PC-3 (cell line): ENCODE results near the gene SLCO2A1. TPM values are rescaled to one million over a fixed set of nuclear protein-coding genes. Genes with fewer than 3 reads are reported as not detected.

ENCODE experiments used
- ATAC-seq: fragments of 200-7000 bp; cut with Tn5 transposase; 2 replicates; pipeline ENCODE4 v1.9.1; 2020; ENCODE audit warnings: mild to moderate bottlenecking, moderate library complexity
- BruUV-seq: library from RNA; stranded (reverse); fragments of 400-500 nt; replicated peaks from 2 replicates; lab custom pipeline; 2021; lab: Mats Ljungman, UMichigan
- CTCF ChIA-PET: fragments of 300-600 bp; sonication (Branson Sonifier 250); formaldehyde crosslinking; loops from one replicate; lab custom pipeline; 2022; ENCODE audit warnings: antibody characterized with exemption; lab: Charles Lee
- POLR2A ChIA-PET: fragments of 300-600 bp; sonication (Branson Sonifier 250); formaldehyde crosslinking; loops from one replicate; lab custom pipeline; 2022; ENCODE audit warnings: antibody characterized with exemption; ENCODE audit not compliant: unreplicated experiment; lab: Charles Lee
- DNase-seq: peaks from one replicate; pipeline ENCODE4 v3.0.0-alpha.2; 2015
- H2AFZ ChIP-seq: fragments of 300-600 bp; sonication (generic); 2 replicates; pipeline ENCODE4 v1.6.0; 2016; ENCODE audit warnings: antibody characterized with exemption, low read length
- H3F3A ChIP-seq: fragments of 300-600 bp; sonication (generic); one replicate; pipeline ENCODE4 v1.6.0; 2017; ENCODE audit warnings: antibody characterized with exemption, low read length, control low read depth, mild to moderate bottlenecking; ENCODE audit not compliant: unreplicated experiment
- H3K27ac ChIP-seq: fragments of 300-600 bp; sonication (generic); 2 replicates; pipeline ENCODE4 v1.5.1; 2016; ENCODE audit warnings: mild to moderate bottlenecking, low read length
- H3K27me3 ChIP-seq: fragments of 300-600 bp; sonication (generic); 2 replicates; pipeline ENCODE4 v1.6.1; 2016; ENCODE audit warnings: low read length, mixed read lengths
- H3K36me3 ChIP-seq: fragments of 300-600 bp; sonication (generic); 2 replicates; pipeline ENCODE4 v1.6.1; 2016; ENCODE audit warnings: low read depth, mixed run types, low read length, mixed read lengths
- H3K4me1 ChIP-seq: fragments of 300-600 bp; sonication (generic); 2 replicates; pipeline ENCODE4 v1.5.1; 2016; ENCODE audit warnings: low read length; ENCODE audit not compliant: insufficient read depth
- H3K4me2 ChIP-seq: fragments of 300-600 bp; sonication (generic); 2 replicates; pipeline ENCODE4 v1.6.0; 2016; ENCODE audit warnings: low read length
- H3K4me3 ChIP-seq: fragments of 300-600 bp; sonication (generic); 2 replicates; pipeline ENCODE4 v1.5.1; 2016; ENCODE audit warnings: mild to moderate bottlenecking, low read length, mixed read lengths
- H3K79me2 ChIP-seq: fragments of 300-600 bp; sonication (generic); 2 replicates; pipeline ENCODE4 v1.6.1; 2017; ENCODE audit warnings: low read length, mixed read lengths
- H3K9ac ChIP-seq: fragments of 300-600 bp; sonication (generic); 2 replicates; pipeline ENCODE4 v1.6.0; 2016; ENCODE audit warnings: mild to moderate bottlenecking, low read length
- H3K9me2 ChIP-seq: fragments of 300-600 bp; sonication (generic); replicated peaks from 2 replicates; pipeline ENCODE4 v1.6.1; 2016; ENCODE audit warnings: mixed run types, low read length, mixed read lengths
- H3K9me3 ChIP-seq: fragments of 300-600 bp; sonication (generic); 2 replicates; pipeline ENCODE4 v1.6.1; 2016; ENCODE audit warnings: low read length, mixed read lengths
- H4K20me1 ChIP-seq: fragments of 300-600 bp; sonication (generic); 2 replicates; pipeline ENCODE4 v1.6.1; 2016; ENCODE audit warnings: low read length, mixed read lengths
- CTCF ChIP-seq: fragments of 300-600 bp; sonication (generic); conservative IDR thresholded peaks from 2 replicates; pipeline ENCODE4 v1.5.1; 2017; ENCODE audit warnings: antibody characterized with exemption, low read depth, mild to moderate bottlenecking, low read length
- EZH2 ChIP-seq: fragments of 300-600 bp; sonication (generic); IDR thresholded peaks from one replicate; pipeline ENCODE4 v1.6.1; 2017; ENCODE audit warnings: antibody characterized with exemption, mild to moderate bottlenecking, low read length; ENCODE audit not compliant: unreplicated experiment
- EZH2phosphoT487 ChIP-seq: fragments of 300-600 bp; sonication (generic); IDR thresholded peaks from 2 replicates; pipeline ENCODE4 v1.6.1; 2018; ENCODE audit warnings: mild to moderate bottlenecking, antibody characterized with exemption, low read length, borderline replicate concordance
- intact Hi-C: fragments of 100-400 bp; cut with micrococcal nuclease; formaldehyde crosslinking; loops from 2 replicates; pipeline ENCODE4 v1.9.0; 2023
- total RNA-seq: library from RNA; depleted of rRNA; stranded (reverse); fragments of >200 nt; gene quantifications from 2 replicates; pipeline ENCODE4 v1.2.3, GENCODE V29; 2014

Gene SLCO2A1
- total RNA-seq, 1 experiment from 2014 or later = not detected

DNA sequence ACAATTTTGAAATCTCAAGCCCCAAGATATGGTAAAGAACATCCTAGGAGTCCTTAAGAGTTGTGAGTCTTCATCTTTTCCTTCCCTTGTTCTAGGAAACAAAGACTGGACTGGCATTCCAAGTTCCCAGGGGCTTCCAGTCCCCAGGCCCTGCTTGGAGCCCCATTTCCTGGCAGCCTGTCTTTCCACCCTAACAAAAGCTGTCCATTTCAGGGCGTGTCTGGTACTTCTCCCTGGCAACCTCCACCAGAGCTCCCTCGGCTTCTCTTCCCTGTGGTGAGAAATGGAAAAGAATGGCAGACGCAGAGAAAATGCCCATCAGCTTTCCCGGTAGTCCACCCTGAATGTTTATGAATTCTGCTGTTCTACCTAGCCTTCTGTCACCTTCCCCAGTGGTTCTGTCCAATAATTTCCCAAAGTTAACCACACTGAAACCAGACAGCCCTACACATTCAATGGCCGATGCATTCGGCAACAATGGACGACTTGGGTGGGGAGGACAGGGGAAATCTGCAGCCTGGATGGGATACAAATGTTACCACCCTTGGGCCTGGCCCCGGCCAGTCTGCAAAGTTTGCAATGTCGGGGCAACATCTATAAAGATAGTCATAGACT, 140.9 kb downstream of the SLCO2A1 start:
- Histone ChIP-seq H3K27ac (no peak overlapping the region), H3K9ac (no peak overlapping the region), H3K4me2 (no peak overlapping the region), H3K9me3 (no peaks in the 10 kb centered on the region), H3K27me3 (no peaks in the 10 kb centered on the region), H3K9me2 (no peaks in the 10 kb centered on the region), H2AFZ (no peak overlapping the region), H3K36me3 (no peaks in the 10 kb centered on the region), H3K4me3 (no peak overlapping the region), H3F3A (no peaks in the 10 kb centered on the region), H3K79me2 (no peaks in the 10 kb centered on the region), H4K20me1 (no peaks in the 10 kb centered on the region), H3K4me1 (no peaks in the 10 kb centered on the region)
- DNase-seq = no peak
- POLR2A ChIA-PET = no interaction called here
- CTCF ChIA-PET = no interaction called here
- ATAC-seq = no peak
- TF ChIP-seq CTCF = no peak
- BruUV-seq = no TSS peak
- intact Hi-C loops = no loop called here

DNA sequence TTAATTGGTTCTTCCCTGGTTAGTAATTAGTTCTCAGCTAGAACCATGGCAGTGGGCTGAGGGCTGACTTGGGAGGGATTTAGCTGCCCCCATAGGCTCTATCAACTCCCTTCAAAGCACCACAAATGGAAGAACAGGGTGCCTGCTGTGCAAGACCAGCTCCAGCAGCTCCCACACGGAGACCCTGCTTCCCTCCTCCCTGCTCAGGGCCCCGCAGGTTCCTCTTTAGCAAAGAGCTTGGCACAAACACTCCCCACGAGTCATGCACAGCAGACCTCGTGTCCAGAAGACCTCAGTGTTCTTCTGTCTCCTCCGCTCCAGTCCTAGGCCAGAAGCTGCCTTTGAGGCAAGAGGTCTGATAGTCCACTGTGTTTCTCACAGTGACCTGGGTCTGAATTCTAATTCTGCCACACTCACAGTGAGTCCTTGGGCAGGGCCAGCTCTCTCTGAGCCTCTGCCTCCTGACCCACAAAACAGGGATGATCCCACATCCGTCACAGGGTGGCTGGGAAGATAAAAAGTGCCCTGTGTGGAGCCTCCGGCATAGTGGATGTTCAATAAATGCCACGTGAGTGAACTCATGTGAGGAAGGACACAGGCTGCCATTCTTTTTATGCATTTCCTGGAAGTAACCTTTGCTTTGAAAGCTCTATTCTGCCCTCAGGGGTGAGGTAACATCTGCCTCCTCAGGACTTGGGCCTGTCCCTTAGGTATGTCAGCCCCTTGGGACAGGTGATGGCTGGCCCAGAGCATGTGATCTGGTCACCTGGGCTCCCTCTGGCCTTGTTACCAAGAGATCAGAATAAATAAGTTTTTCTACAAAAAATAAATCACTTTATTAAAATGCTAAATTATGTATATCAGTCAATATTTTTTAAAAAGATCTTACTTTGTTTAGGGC, 141.7 kb downstream of the SLCO2A1 start:
- Histone ChIP-seq H3K79me2 (no peaks in the 10 kb centered on the region), H2AFZ (no peak overlapping the region), H3F3A (no peaks in the 10 kb centered on the region), H4K20me1 (no peaks in the 10 kb centered on the region), H3K9me3 (no peaks in the 10 kb centered on the region), H3K9me2 (no peaks in the 10 kb centered on the region), H3K4me3 (no peak overlapping the region), H3K4me1 (no peaks in the 10 kb centered on the region), H3K27ac (no peak overlapping the region), H3K27me3 (no peaks in the 10 kb centered on the region), H3K9ac (no peak overlapping the region), H3K4me2 (no peak overlapping the region), H3K36me3 (no peaks in the 10 kb centered on the region)
- ChIA-PET POLR2A (no interaction called here), CTCF (no interaction called here)
- DNase-seq (no peak), ATAC-seq (no peak)
- BruUV-seq = no TSS peak
- no peak for TF ChIP-seq CTCF
- TF ChIP-seq EZH2 = no peak
- intact Hi-C loops = no loop called here

GRCh38 chr3:133887074-133887802, 142.5 kb downstream of the SLCO2A1 start:
- H3K79me2 ChIP-seq = no peaks in the 10 kb centered on the region

More at GRCh38 chr3:133887074-133887802, 142.5 kb downstream of the SLCO2A1 start:
- intact Hi-C loops = no loop called here
- Histone ChIP-seq H3K9me2 (no peaks in the 10 kb centered on the region), H3K4me2 (no peak overlapping the region), H3K9me3 (no peaks in the 10 kb centered on the region), H3K27me3 (no peaks in the 10 kb centered on the region), H3F3A (no peaks in the 10 kb centered on the region), H4K20me1 (no peaks in the 10 kb centered on the region), H2AFZ (no peak overlapping the region), H3K27ac (no peak overlapping the region), H3K36me3 (no peaks in the 10 kb centered on the region), H3K4me3 (no peak overlapping the region), H3K9ac (no peak overlapping the region), H3K4me1 (no peaks in the 10 kb centered on the region)
- ChIA-PET CTCF (no interaction called here), POLR2A (no interaction called here)
- no peak for ATAC-seq
- no peak for TF ChIP-seq CTCF
- TF ChIP-seq EZH2phosphoT487 = no peak
- no peak for TF ChIP-seq EZH2
- DNase-seq = no peak
- BruUV-seq = no TSS peak
